Measurements from ENCODE around the gene MACROD2. TPM values are rescaled to one million over a fixed set of nuclear protein-coding genes. Genes with fewer than 3 reads are reported as not detected.

The MACROD2 gene
- total and polyA plus RNA-seq, 2 experiments from 2014 or later = 2.8 to 4.3 TPM

- Histone ChIP-seq H3K36me3 (ENCODE audit: insufficient read depth) (no peaks in the 10 kb centered on the region), H3K4me2 (no peak overlapping the region), H3K27me3 (ENCODE audit: insufficient read depth) (no peaks in the 10 kb centered on the region), H3K27ac (ENCODE audit: low read depth) (no peak overlapping the region), H2AFZ (peak overlapping the region; percentile 69), H3F3A (replicated peaks; ENCODE audit: low read depth) (no peaks in the 10 kb centered on the region), H4K20me1 (replicated peaks; ENCODE audit: insufficient read depth) (no peaks in the 10 kb centered on the region), H3K9me2 (ENCODE audit: insufficient read depth) (0 out of 2 replicates have a peak, but pooled peaks cover 12% of the 10 kb centered on the region), H3K4me1 (ENCODE audit: insufficient read depth) (0 out of 2 replicates have a peak, but pooled peaks cover 1% of the 10 kb centered on the region), H3K79me2 (replicated peaks; ENCODE audit: insufficient read depth) (no peaks in the 10 kb centered on the region), H3K4me3 (no peak overlapping the region)
- Mint-ChIP-seq H3K27me3 (ENCODE audit: insufficient read depth, low read depth, poor library complexity) (peaks cover 1% of the 10 kb centered on the region), H3K27ac (no peak overlapping the region), H3K4me3 (no peak overlapping the region), H3K9me3 (no peaks in the 10 kb centered on the region), H3K4me1 (no peaks in the 10 kb centered on the region; the same call in 2 of the 3 replicates), H3K36me3 (ENCODE audit: low read depth) (no peaks in the 10 kb centered on the region)
- TF ChIP-seq EZH2phosphoT487 (IDR thresholded peaks at IDR 0.05; ENCODE audit: unreplicated experiment) = no peak
- no peak for TF ChIP-seq ETS1 (IDR thresholded peaks at IDR 0.05)
- TF ChIP-seq JUNB (IDR thresholded peaks at IDR 0.05; ENCODE audit: unreplicated experiment) = no peak
- no peak for TF ChIP-seq ZNF331 (CRISPR knock-in tag; IDR thresholded peaks at IDR 0.05; ENCODE audit: low read depth)
- no peak for TF ChIP-seq STAT1 (IDR thresholded peaks at IDR 0.05; ENCODE audit: unreplicated experiment)
- ATAC-seq = no peak
- no peak for DNase-seq (ENCODE audit: low spot score)
Observed at GRCh38 chr20:15031546-15032351, 1036.4 kb downstream of the MACROD2 start.

GRCh38 chr20:15032352-15032622 is 1037.0 kb downstream of the MACROD2 start:
- H3K4me2 ChIP-seq = no peak overlapping the region
- TF ChIP-seq ZNF462 (CRISPR knock-in tag; IDR thresholded peaks at IDR 0.05) (no peak), CREB1 (CRISPR knock-in tag; IDR thresholded peaks at IDR 0.05; ENCODE audit: low read depth) (no peak), REST (IDR thresholded peaks at IDR 0.05; ENCODE audit: unreplicated experiment) (no peak), EZH2 (IDR thresholded peaks at IDR 0.05; ENCODE audit: low read depth, unreplicated experiment) (no peak), ZNF331 (CRISPR knock-in tag; IDR thresholded peaks at IDR 0.05; ENCODE audit: low read depth) (no peak), NANOG (IDR thresholded peaks at IDR 0.05; ENCODE audit: borderline replicate concordance) (no peak), POLR2AphosphoS5 (IDR thresholded peaks at IDR 0.05; ENCODE audit: low read depth) (no peak)

More at GRCh38 chr20:15032352-15032622, 1037.0 kb downstream of the MACROD2 start:
- H3K4me3 ChIP-seq = no peak overlapping the region
- Mint-ChIP-seq H3K4me3 (no peak overlapping the region), H3K27ac (no peak overlapping the region), H3K27me3 (ENCODE audit: insufficient read depth, low read depth, poor library complexity) (peaks cover 1% of the 10 kb centered on the region), H3K36me3 (ENCODE audit: low read depth) (no peaks in the 10 kb centered on the region), H3K9me3 (no peaks in the 10 kb centered on the region), H3K4me1 (no peaks in the 10 kb centered on the region)
- H3K27ac ChIP-seq (ENCODE audit: low read depth) = no peak overlapping the region
- ATAC-seq (no peak), DNase-seq (ENCODE audit: low spot score) (no peak)
- no peaks in the 10 kb centered on the region for H3K36me3 ChIP-seq (ENCODE audit: insufficient read depth)
- 0 out of 2 replicates have a peak, but pooled peaks cover 12% of the 10 kb centered on the region for H3K9me2 ChIP-seq (ENCODE audit: insufficient read depth)
- no peak overlapping the region for H2AFZ ChIP-seq
- H3F3A ChIP-seq (replicated peaks; ENCODE audit: low read depth) = no peaks in the 10 kb centered on the region
- no peaks in the 10 kb centered on the region for H3K79me2 ChIP-seq (replicated peaks; ENCODE audit: insufficient read depth)
- H4K20me1 ChIP-seq (replicated peaks; ENCODE audit: insufficient read depth) = no peaks in the 10 kb centered on the region
- H3K4me1 ChIP-seq (ENCODE audit: insufficient read depth) = no peaks in the 10 kb centered on the region
- H3K27me3 ChIP-seq (ENCODE audit: insufficient read depth) = no peaks in the 10 kb centered on the region

Data from GM23338 (cell line).